HEK293 (cell line): ENCODE results near the gene EIF4E1B.

Source experiments
- CTCF ChIA-PET: fragments of 350-600 bp; formaldehyde crosslinking; extraction: SDS; loops from one replicate; lab custom pipeline; 2021; ENCODE audit warnings: antibody characterized with exemption; lab: Yijun Ruan, JAX
- POLR2A ChIA-PET: fragments of 300-600 bp; formaldehyde crosslinking; extraction: SDS; loops from one replicate; lab custom pipeline; 2020; ENCODE audit warnings: antibody characterized with exemption, inconsistent platforms; lab: Yijun Ruan, JAX
- H3K27ac ChIP-seq: fragments of 200-500 bp; sonication (Bioruptor generic); 2 replicates; pipeline ENCODE4 v1.5.1; 2014; ENCODE audit warnings: low read depth, low read length, control low read depth, inconsistent platforms; ENCODE audit errors: extremely low read depth
- H3K36me3 ChIP-seq, 2 experiments: fragments of 200-500 bp in 1 of 2; sonication (Bioruptor generic) in 1 of 2; 1 replicate in 1 of 2; 2 replicates in 1 of 2; pipeline ENCODE4 v1.5.1; 2014 to 2017; ENCODE audit warnings: inconsistent platforms in 2 of 2, low read length in 2 of 2; ENCODE audit not compliant: control insufficient read depth in 2 of 2, insufficient read depth in 1 of 2
- H3K4me1 ChIP-seq: fragments of 200-500 bp; sonication (Bioruptor generic); 2 replicates; pipeline ENCODE4 v1.5.1; 2014; ENCODE audit warnings: mild to moderate bottlenecking, low read length, inconsistent platforms; ENCODE audit not compliant: control insufficient read depth, insufficient read depth
- H3K4me3 ChIP-seq: 2 replicates; pipeline ENCODE4 v1.5.1; 2011; ENCODE audit warnings: low read depth, mild to moderate bottlenecking, control low read depth, low read length, moderate library complexity
- H3K9me3 ChIP-seq: fragments of 200-500 bp; sonication (Bioruptor generic); 2 replicates; pipeline ENCODE4 v1.5.1; 2014; ENCODE audit warnings: low read depth, low read length, inconsistent platforms; ENCODE audit not compliant: control insufficient read depth, insufficient read depth
- GLI2 ChIP-seq: fragments of 450-650 bp; formaldehyde crosslinking; IDR thresholded peaks from 2 replicates; pipeline ENCODE4; 2017; ENCODE audit warnings: missing biosample characterization, missing genetic modification characterization, low read depth, borderline replicate concordance
- HIC1 ChIP-seq: fragments of 450-650 bp; formaldehyde crosslinking; IDR thresholded peaks from 2 replicates; pipeline ENCODE4 v1.5.1; 2016; ENCODE audit warnings: missing biosample characterization, missing genetic modification characterization
- KLF16 ChIP-seq: fragments of 450-650 bp; formaldehyde crosslinking; IDR thresholded peaks from 2 replicates; pipeline ENCODE4 v1.5.1; 2017; ENCODE audit warnings: missing biosample characterization, missing genetic modification characterization
- PATZ1 ChIP-seq: fragments of 450-650 bp; formaldehyde crosslinking; IDR thresholded peaks from 2 replicates; pipeline ENCODE4 v1.5.1; 2016; ENCODE audit warnings: missing biosample characterization, missing genetic modification characterization
- PRDM2 ChIP-seq: fragments of 450-650 bp; formaldehyde crosslinking; IDR thresholded peaks from 2 replicates; pipeline ENCODE4 v1.5.1; 2016; ENCODE audit warnings: missing biosample characterization, missing genetic modification characterization, borderline replicate concordance
- TSHZ1 ChIP-seq: fragments of 450-650 bp; formaldehyde crosslinking; IDR thresholded peaks from 2 replicates; pipeline ENCODE4 v1.5.1; 2016; ENCODE audit warnings: missing biosample characterization, missing genetic modification characterization, borderline replicate concordance
- ZNF114 ChIP-seq: fragments of 450-650 bp; formaldehyde crosslinking; IDR thresholded peaks from 2 replicates; pipeline ENCODE4 v1.5.0; 2017; ENCODE audit warnings: missing biosample characterization, missing genetic modification characterization
- ZNF148 ChIP-seq: fragments of 450-650 bp; formaldehyde crosslinking; IDR thresholded peaks from 2 replicates; pipeline ENCODE4 v1.5.0; 2017; ENCODE audit warnings: missing biosample characterization, missing genetic modification characterization, borderline replicate concordance
- ZNF155 ChIP-seq: fragments of 450-650 bp; formaldehyde crosslinking; IDR thresholded peaks from 2 replicates; pipeline ENCODE4 v1.5.1; 2016; ENCODE audit warnings: missing biosample characterization, missing genetic modification characterization
- ZNF214 ChIP-seq: fragments of 450-650 bp; formaldehyde crosslinking; IDR thresholded peaks from 2 replicates; pipeline ENCODE4 v1.5.1; 2017; ENCODE audit warnings: missing biosample characterization, mild to moderate bottlenecking, missing genetic modification characterization, borderline replicate concordance
- ZNF23 ChIP-seq: fragments of 450-650 bp; formaldehyde crosslinking; IDR thresholded peaks from 2 replicates; pipeline ENCODE4 v1.5.1; 2016; ENCODE audit warnings: missing biosample characterization, missing genetic modification characterization, borderline replicate concordance
- ZNF391 ChIP-seq: fragments of 450-650 bp; formaldehyde crosslinking; IDR thresholded peaks from 2 replicates; pipeline ENCODE4 v1.5.1; 2016; ENCODE audit warnings: low read depth, missing biosample characterization, missing genetic modification characterization, borderline replicate concordance
- ZNF555 ChIP-seq: fragments of 450-650 bp; formaldehyde crosslinking; conservative IDR thresholded peaks from 2 replicates; pipeline ENCODE4 v1.5.1; 2017; ENCODE audit warnings: missing biosample characterization, mild to moderate bottlenecking, missing genetic modification characterization, inconsistent platforms

The EIF4E1B gene

GRCh38 chr5:176693477-176693851, 63.0 kb downstream of the EIF4E1B start (continued):
- no peak for TF ChIP-seq ZNF148 (tag by site-specific recombination)
- no peak for TF ChIP-seq PATZ1 (tag by site-specific recombination)
- TF ChIP-seq ZNF214 (tag by site-specific recombination) = no peak
- no peak for TF ChIP-seq PRDM2 (tag by site-specific recombination)
- TF ChIP-seq TSHZ1 = peak; percentile 57; the same call in 1 of the 2 replicates

GRCh38 chr5:176694146-176694545, 63.7 kb downstream of the EIF4E1B start:
- CTCF ChIA-PET = interaction anchor here (1.0 to 2.7 kb wide), 2 partner anchors 34 to 418 kb away, joined by 4 to 17 read pairs; no protein-coding TSS in a partner anchor

More at GRCh38 chr5:176694146-176694545, 63.7 kb downstream of the EIF4E1B start:
- H3K36me3 ChIP-seq = no peaks in the 10 kb centered on the region
- POLR2A ChIA-PET = interaction anchor here (1.7 kb wide), 1 partner anchor 10 kb away, joined by 4 read pairs; no protein-coding TSS in a partner anchor
- no peak for TF ChIP-seq GLI2 (tag by site-specific recombination)
- TF ChIP-seq HIC1 (tag by site-specific recombination) = no peak
- no peak for TF ChIP-seq ZNF391 (tag by site-specific recombination)
- no peak for TF ChIP-seq ZNF23 (tag by site-specific recombination)
- no peak for TF ChIP-seq KLF16 (tag by site-specific recombination)
- no peak for TF ChIP-seq ZNF555
- no peak for TF ChIP-seq ZNF155 (tag by site-specific recombination)
- no peak for TF ChIP-seq ZNF114 (tag by site-specific recombination)
- TF ChIP-seq, all 188 proteins: peak for 0
- Histone ChIP-seq H3K27ac (no peak overlapping the region), H3K4me3 (no peak overlapping the region), H3K9me3 (no peaks in the 10 kb centered on the region), H3K4me1 (peaks cover 6% of the 10 kb centered on the region; the same call in 1 of the 2 replicates)
